Nasal cavity respiratory epithelium epithelial cell of viscerocranial mucosa (primary cell): ENCODE measurements around the gene CEP57L1. TPM values are rescaled to one million over a fixed set of nuclear protein-coding genes. Genes with fewer than 3 reads are reported as not detected.

Experiments used
- total RNA-seq: library from RNA; depleted of rRNA; stranded (reverse); fragments of >200 nt; gene quantifications from 2 replicates; pipeline ENCODE4 v1.2.3, GENCODE V29; 2014

The CEP57L1 gene
- 14.0 and 16.0 TPM in 2 replicates for total RNA-seq

GRCh38 chr6:109095036-109095834 lies at the start of gene CEP57L1:
TSS of gene CEP57L1 (plus strand) at chr6:109095507. CDS start at chr6:109145222, 49,715 bp downstream.

DNA sequence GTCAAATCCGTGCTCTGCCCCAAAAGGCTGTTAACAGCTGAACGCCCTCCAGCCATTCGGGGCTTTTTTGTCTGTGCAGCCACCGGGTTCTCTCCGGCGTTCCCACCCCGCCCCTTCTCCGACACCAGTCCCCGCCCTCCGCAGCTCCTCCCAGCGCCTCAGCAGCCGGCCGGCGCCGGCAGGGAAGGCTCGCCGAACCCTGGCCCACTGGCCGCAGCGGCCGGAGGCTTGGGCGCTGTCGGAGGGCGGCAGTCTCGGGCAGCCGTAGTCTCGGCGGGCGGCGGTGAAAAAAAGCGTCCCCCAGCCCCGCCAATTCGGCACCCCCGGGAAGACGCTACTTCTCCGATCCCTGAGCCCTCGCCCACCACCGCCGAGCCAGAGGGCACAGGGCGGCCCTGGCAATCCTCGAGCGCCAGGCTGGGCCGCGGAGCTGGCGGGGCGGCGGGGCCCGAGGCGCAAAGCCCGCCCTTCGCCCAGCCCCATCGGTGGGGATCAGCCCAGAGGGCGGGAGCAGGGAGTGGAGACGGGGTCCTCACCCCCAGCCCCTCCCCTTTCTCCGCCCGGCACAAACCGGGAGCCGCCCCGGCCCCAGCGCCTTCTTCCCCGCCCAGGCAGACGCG lies 781 bp upstream of the CEP57L1 start, which contains the start of gene SESN1:
SESN1 (minus strand) TSS at position 431 of the 620 bp plus-strand sequence. CDS start 773 bp downstream, outside the sequence.

Other genes starting within 250 kb of the CEP57L1 start
- 0.34 and 1.00 TPM in 2 replicates for gene ARMC2, start 247.1 kb upstream of the CEP57L1 start, total RNA-seq
- 20.5 and 30.2 TPM in 2 replicates for gene SESN1, start 661 bp upstream of the CEP57L1 start, total RNA-seq